H1 (cell line): ENCODE results near the gene PTPRD. TPM values are rescaled to one million over a fixed set of nuclear protein-coding genes. Genes with fewer than 3 reads are reported as not detected.
A peak's percentile ranks its signal among the peaks of the same experiment; 100 is the strongest.

Source experiments
- CTCF ChIA-PET: fragments of 300-600 bp; sonication (Branson Sonifier 250); formaldehyde crosslinking; loops from one replicate; lab custom pipeline; 2021; ENCODE audit not compliant: partially characterized antibody; lab: Charles Lee
- POLR2A ChIA-PET: fragments of 300-600 bp; sonication (Branson Sonifier 250); formaldehyde crosslinking; loops from one replicate; lab custom pipeline; 2021; ENCODE audit warnings: inconsistent platforms; ENCODE audit not compliant: partially characterized antibody; lab: Charles Lee
- DNase-seq, 2 experiments: peaks; one replicate each; pipeline versions ENCODE4 v3.0.0 to v3.0.0-alpha.2; 2010 to 2022; ENCODE audit warnings: low spot score in 2 of 2, low read depth in 1 of 2, mixed read lengths in 1 of 2
- FAIRE-seq: peaks from 2 replicates; lab custom pipeline; 2011; peaks lifted over from hg19 to GRCh38; lab: Jason Lieb, UNC
- H2AFZ ChIP-seq: 2 replicates; pipeline ENCODE4 v1.8.1; 2012; ENCODE audit warnings: low read length, inconsistent platforms
- H2AK5ac ChIP-seq: 2 replicates; pipeline ENCODE4 v1.6.1; 2013; ENCODE audit warnings: low read depth, low read length
- H2BK120ac ChIP-seq: replicated peaks from 2 replicates; pipeline ENCODE3; 2013; ENCODE audit warnings: low read depth, low read length, inconsistent platforms
- H2BK12ac ChIP-seq: 2 replicates; pipeline ENCODE4 v1.6.1; 2013; ENCODE audit warnings: low read depth, low read length
- H2BK15ac ChIP-seq: 2 replicates; pipeline ENCODE4 v1.6.1; 2013; ENCODE audit warnings: low read length
- H2BK20ac ChIP-seq: 2 replicates; pipeline ENCODE4 v1.6.1; 2013; ENCODE audit warnings: low read length
- H2BK5ac ChIP-seq: 2 replicates; pipeline ENCODE4 v1.6.1; 2013; ENCODE audit warnings: low read depth, low read length
- H3K14ac ChIP-seq: 2 replicates; pipeline ENCODE4 v1.6.1; 2013; ENCODE audit warnings: inconsistent platforms; ENCODE audit not compliant: insufficient read length
- H3K18ac ChIP-seq: 2 replicates; pipeline ENCODE4 v1.6.1; 2013; ENCODE audit warnings: low read length; ENCODE audit errors: extremely low read depth
- H3K23ac ChIP-seq: 2 replicates; pipeline ENCODE4 v1.6.1; 2013; ENCODE audit warnings: inconsistent platforms; ENCODE audit not compliant: insufficient read length
- H3K23me2 ChIP-seq: 2 replicates; pipeline ENCODE4 v1.6.1; 2013; ENCODE audit warnings: low read depth, low read length
- H3K27ac ChIP-seq: 2 replicates; pipeline ENCODE4 v1.6.1; 2011; ENCODE audit warnings: low read depth, low read length, inconsistent platforms
- H3K27me3 ChIP-seq, 4 experiments: replicated peaks in 1 of 4; 1 replicate in 1 of 4; 2 replicates in 3 of 4; pipeline versions ENCODE4 v1.6.1 to v1.8.1; 2011 to 2013; ENCODE audit warnings: low read length in 3 of 4, mild to moderate bottlenecking in 3 of 4, inconsistent platforms in 2 of 4, mixed read lengths in 2 of 4, moderate library complexity in 1 of 4; ENCODE audit not compliant: control insufficient read depth in 3 of 4, insufficient read depth in 3 of 4; ENCODE audit errors: extremely low read depth in 1 of 4
- H3K36me3 ChIP-seq, 4 experiments: 2 replicates each; pipeline versions ENCODE4 v1.6.1 to v1.8.1; 2011 to 2013; ENCODE audit warnings: mild to moderate bottlenecking in 4 of 4, low read length in 3 of 4, moderate library complexity in 2 of 4, control low read depth in 1 of 4, inconsistent platforms in 1 of 4; ENCODE audit not compliant: insufficient read depth in 4 of 4, control insufficient read depth in 2 of 4
- H3K4ac ChIP-seq: replicated peaks from 2 replicates; pipeline ENCODE3; 2013; ENCODE audit warnings: low read length, low read depth, mixed read lengths, inconsistent platforms; ENCODE audit not compliant: insufficient read length
- H3K4me1 ChIP-seq, 4 experiments: replicated peaks in 1 of 4; 1 replicate in 1 of 4; 2 replicates in 3 of 4; pipeline versions ENCODE4 v1.6.1 to v1.8.1; 2011 to 2013; ENCODE audit warnings: low read length in 3 of 4, inconsistent platforms in 2 of 4, mixed read lengths in 1 of 4; ENCODE audit not compliant: insufficient read depth in 4 of 4, control insufficient read depth in 3 of 4
- H3K4me2 ChIP-seq, 2 experiments: 2 replicates each; pipeline versions ENCODE4 v1.6.1 to v1.8.1; 2011 to 2013; ENCODE audit warnings: low read depth in 2 of 2, low read length in 2 of 2, control low read depth in 1 of 2, inconsistent platforms in 1 of 2, mild to moderate bottlenecking in 1 of 2; ENCODE audit not compliant: insufficient read depth in 1 of 2
- H3K4me3 ChIP-seq, 4 experiments: fragments of 200-600, 300-600 bp in 1 of 4; sonication (generic), shearing (Covaris generic), sonication (Bioruptor Twin) in 1 of 4; 2 replicates each; pipeline versions ENCODE4 v1.5.1 to v1.8.1; 2011 to 2016; ENCODE audit warnings: low read length in 4 of 4, low read depth in 3 of 4, control low read depth in 2 of 4, inconsistent platforms in 2 of 4, mild to moderate bottlenecking in 2 of 4, mixed read lengths in 1 of 4, moderate library complexity in 1 of 4; ENCODE audit not compliant: insufficient read depth in 2 of 4; ENCODE audit errors: extremely low read depth in 1 of 4
- H3K56ac ChIP-seq: replicated peaks from 2 replicates; pipeline ENCODE3; 2013; ENCODE audit warnings: low read depth, mild to moderate bottlenecking, mixed read lengths, low read length, inconsistent platforms; ENCODE audit not compliant: insufficient read length
- H3K79me1 ChIP-seq: 2 replicates; pipeline ENCODE4 v1.6.1; 2013; ENCODE audit warnings: low read depth, low read length, control low read depth
- H3K79me2 ChIP-seq, 2 experiments: 2 replicates each; pipeline versions ENCODE4 v1.6.1 to v1.8.1; 2012 to 2013; ENCODE audit warnings: low read length in 2 of 2, mild to moderate bottlenecking in 2 of 2, inconsistent platforms in 1 of 2; ENCODE audit not compliant: insufficient read depth in 2 of 2, control insufficient read depth in 1 of 2
- H3K9ac ChIP-seq, 4 experiments: replicated peaks in 1 of 4; 1 replicate in 1 of 4; 2 replicates in 3 of 4; pipeline versions ENCODE4 v1.6.1 to v1.8.1; 2011 to 2013; ENCODE audit warnings: low read depth in 3 of 4, low read length in 3 of 4, control low read depth in 2 of 4, mild to moderate bottlenecking in 2 of 4, moderate library complexity in 2 of 4, inconsistent platforms in 1 of 4; ENCODE audit errors: extremely low read depth in 1 of 4
- H3K9me3 ChIP-seq, 2 experiments: 2 replicates each; pipeline versions ENCODE4 v1.6.1 to v1.8.1; 2012 to 2013; ENCODE audit warnings: mild to moderate bottlenecking in 2 of 2, moderate library complexity in 2 of 2, control low read depth in 1 of 2, inconsistent platforms in 1 of 2, low read depth in 1 of 2, low read length in 1 of 2, mixed read lengths in 1 of 2; ENCODE audit not compliant: insufficient read depth in 2 of 2
- H4K20me1 ChIP-seq, 2 experiments: replicated peaks in 1 of 2; 2 replicates each; pipeline versions ENCODE3 to v1.8.1; 2011 to 2013; ENCODE audit warnings: inconsistent platforms in 2 of 2, low read length in 2 of 2, mild to moderate bottlenecking in 1 of 2; ENCODE audit not compliant: insufficient read depth in 2 of 2, control insufficient read depth in 1 of 2
- H4K5ac ChIP-seq: 2 replicates; pipeline ENCODE4 v1.6.1; 2013; ENCODE audit warnings: low read length, low read depth, mixed read lengths, inconsistent platforms; ENCODE audit not compliant: insufficient read length
- H4K8ac ChIP-seq: 2 replicates; pipeline ENCODE4 v1.8.0; 2013; ENCODE audit warnings: mild to moderate bottlenecking, moderate library complexity, low read length, inconsistent platforms; ENCODE audit not compliant: insufficient read depth; ENCODE audit errors: extremely low read depth
- H4K91ac ChIP-seq: replicated peaks from 2 replicates; pipeline ENCODE3; 2013; ENCODE audit warnings: low read length, mixed read lengths, inconsistent platforms; ENCODE audit not compliant: insufficient read length
- BRCA1 ChIP-seq: IDR thresholded peaks from 2 replicates; pipeline ENCODE4 v1.6.1; 2012; ENCODE audit warnings: low read depth, low read length, improper control_type of control experiment
- NRF1 ChIP-seq: IDR thresholded peaks from 2 replicates; pipeline ENCODE4 v1.6.1; 2011; ENCODE audit warnings: mild to moderate bottlenecking, low read depth, low read length, improper control_type of control experiment
- SIRT6 ChIP-seq: IDR thresholded peaks from one replicate; pipeline ENCODE4 v1.7.1; 2012; ENCODE audit warnings: low read length, inconsistent platforms
- WGBS, 2 experiments: shearing (Covaris generic) in 1 of 2; methylation state at CpG; one replicate each; pipeline versions ENCODE4 v1.1.6 to v1.1.7; 2013 to 2015; ENCODE audit warnings: low lambda C conversion rate in 2 of 2, mixed read lengths in 2 of 2, inconsistent platforms in 1 of 2, low coverage in 1 of 2, missing lambda C conversion rate in 1 of 2; ENCODE audit not compliant: insufficient replicate concordance in 2 of 2, insufficient coverage in 1 of 2, insufficient read length in 1 of 2; ENCODE audit errors: extremely low coverage in 1 of 2, missing lambda C conversion rate in 1 of 2; 5-methylcytosine and 5-hydroxymethylcytosine counted together
- polyA plus RNA-seq, 7 experiments: library from polyadenylated mRNA; depleted of rRNA in 3 of 7; stranded (reverse) in 5 of 7; unstranded in 2 of 7; fragments of >200 nt in 5 of 7; fragments of 200-250 nt in 2 of 7; gene quantifications; 1 replicate in 5 of 7; 2 replicates in 1 of 7; 4 replicates in 1 of 7; pipeline versions ENCODE4 v1.2.1 to v1.2.3, GENCODE V29; 2011 to 2013; ENCODE audit warnings: missing spikeins in 2 of 7, mixed read lengths in 2 of 7
- total RNA-seq: library from RNA; stranded (reverse); fragmentation: NEBNext Ultra II Directional; extraction: Animal tissue kit (Norgen Biotek cat#: 25700); gene quantifications from 2 replicates; pipeline ENCODE4 v1.2.1, GENCODE V29; 2021

PTPRD gene
- total and polyA plus RNA-seq, 2 of the 8 experiments (the other 6 are each of a cell fraction or from before 2014, with no cell fraction given) = 17.2 to 77.0 TPM

DNA sequence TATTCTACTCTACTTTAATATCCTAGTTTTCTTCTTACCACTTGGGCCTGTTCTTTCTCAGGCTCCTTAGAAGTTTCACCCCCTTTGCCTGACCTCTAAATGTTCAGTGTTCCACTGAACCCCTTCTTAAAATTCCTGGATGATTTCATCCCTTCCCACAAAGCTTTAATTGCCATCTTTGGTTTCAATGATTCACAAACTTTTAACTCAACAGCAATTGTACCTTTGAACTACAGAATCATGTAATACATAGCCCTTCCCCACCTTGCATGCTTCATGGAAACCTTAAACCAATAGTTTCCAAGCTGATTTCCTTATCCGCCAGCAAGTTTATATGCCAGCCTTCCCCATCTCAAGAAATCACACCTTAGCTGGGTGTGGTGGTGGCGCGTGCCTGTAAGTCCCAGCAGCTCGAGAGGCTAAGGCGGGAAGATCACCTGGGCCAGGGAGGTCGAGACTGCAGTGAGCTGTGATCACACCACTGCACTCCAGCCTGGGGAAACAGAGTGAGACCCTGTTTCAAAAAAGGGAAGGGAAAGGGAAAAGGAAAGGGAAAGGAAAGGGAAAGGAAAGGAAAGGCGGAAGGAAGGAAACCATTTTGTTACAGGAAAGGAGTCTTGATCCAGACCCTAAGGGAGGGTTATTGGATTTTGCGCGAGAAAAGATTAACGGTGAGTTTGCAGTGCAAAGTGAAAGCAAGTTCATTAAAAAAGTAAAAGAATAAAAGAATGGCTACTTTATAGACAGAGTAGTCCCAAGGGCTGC lies 1789.5 kb downstream of the PTPRD start:
- H3K56ac ChIP-seq = no peak overlapping the region
- H4K8ac ChIP-seq = no peak overlapping the region
- no peaks in the 10 kb centered on the region for H3K27me3 ChIP-seq
- H2BK120ac ChIP-seq = no peak overlapping the region
- no peak overlapping the region for H3K18ac ChIP-seq
- H4K5ac ChIP-seq = no peak overlapping the region
- H2BK20ac ChIP-seq = no peak overlapping the region
- H3K14ac ChIP-seq = no peak overlapping the region
- H3K27ac ChIP-seq = 0 out of 2 replicates have a peak overlapping the region, but pooled peaks have one; percentile 31
- 88% methylated on average over 10 of the region's 10 CpGs; no CpG with 5 or more reads in 1 of the 2 experiments for WGBS, 2 experiments
- no peak overlapping the region for H3K23ac ChIP-seq
- no peak overlapping the region for H2AFZ ChIP-seq
- H3K4me2 ChIP-seq = no peak overlapping the region
- no peaks in the 10 kb centered on the region for H3K36me3 ChIP-seq
- H4K20me1 ChIP-seq = no peaks in the 10 kb centered on the region
- H3K4me3 ChIP-seq = no peak overlapping the region
- H3K9me3 ChIP-seq = no peaks in the 10 kb centered on the region
- H3K79me1 ChIP-seq = no peaks in the 10 kb centered on the region
- ChIA-PET POLR2A (no interaction called here), CTCF (interaction anchor here (0.8 to 1.3 kb wide), 2 partner anchors 14 to 34 kb away, joined by 3 read pairs; no protein-coding TSS in a partner anchor)
- DNase-seq (no peak), FAIRE-seq (no peak)
- H2AK5ac ChIP-seq = 0 out of 2 replicates have a peak overlapping the region, but pooled peaks have one; percentile 4
- no peak overlapping the region for H3K9ac ChIP-seq
- no peak overlapping the region for H2BK15ac ChIP-seq
- no peak overlapping the region for H4K91ac ChIP-seq
- peak overlapping the region; percentile 80; the same call in 1 of the 2 replicates for H2BK12ac ChIP-seq
- no peak overlapping the region for H3K4ac ChIP-seq
- H2BK5ac ChIP-seq = no peak overlapping the region
- H3K23me2 ChIP-seq = no peaks in the 10 kb centered on the region
- 0 out of 4 replicates have a peak, but pooled peaks cover 0 to 3% of the 10 kb centered on the region in 2 experiments for H3K79me2 ChIP-seq
- H3K4me1 ChIP-seq = peaks cover 0 to 2% (median 0%) of the 10 kb centered on the region in 4 experiments; a peak in 2 of 7 replicates
- no peak for TF ChIP-seq BRCA1
- no peak for TF ChIP-seq NRF1
- TF ChIP-seq SIRT6 = no peak
